ES-I3 (cell line): Measurements from ENCODE around the gene CAPN13.

Experiments used
- H3K36me3 ChIP-seq: 2 replicates; pipeline ENCODE4 v1.6.1; 2013; ENCODE audit warnings: mild to moderate bottlenecking, low read length, control low read depth, moderate library complexity; ENCODE audit not compliant: insufficient read depth
- H3K4me1 ChIP-seq: 2 replicates; pipeline ENCODE4 v1.6.1; 2013; ENCODE audit warnings: mild to moderate bottlenecking, control low read depth, low read length; ENCODE audit not compliant: insufficient read depth
- H3K9ac ChIP-seq: 2 replicates; pipeline ENCODE4 v1.6.1; 2013; ENCODE audit warnings: low read depth, mild to moderate bottlenecking, low read length, moderate library complexity
- H3K9me3 ChIP-seq: 2 replicates; pipeline ENCODE4 v1.6.1; 2013; ENCODE audit warnings: mild to moderate bottlenecking, low read length, moderate library complexity; ENCODE audit not compliant: control insufficient read depth, insufficient read depth

Gene CAPN13

GRCh38 chr2:30807249-30807648 is at the start of gene CAPN13:
TSS of gene CAPN13 (minus strand) at chr2:30807446. CDS start at chr2:30787325, 20,121 bp downstream.
- Histone ChIP-seq H3K9ac (peak within 1 kb of the TSS; percentile 37; the same call in 1 of the 2 replicates), H3K9me3 (no peaks in the 10 kb centered on the region), H3K36me3 (no peaks in the 10 kb centered on the region), H3K4me1 (peaks cover 5% of the 10 kb centered on the region; the same call in 1 of the 2 replicates)

GRCh38 chr2:30847841-30848240 is 40.6 kb upstream of the CAPN13 start:
- no peaks in the 10 kb centered on the region for H3K4me1 ChIP-seq
- H3K9ac ChIP-seq, result no peak overlapping the region
- H3K36me3 ChIP-seq, result no peaks in the 10 kb centered on the region
- H3K9me3 ChIP-seq, result no peaks in the 10 kb centered on the region

- Histone ChIP-seq H3K9ac (no peak overlapping the region), H3K36me3 (no peaks in the 10 kb centered on the region), H3K9me3 (no peaks in the 10 kb centered on the region), H3K4me1 (no peaks in the 10 kb centered on the region)
Measured at GRCh38 chr2:30847329-30847728, 40.1 kb upstream of the CAPN13 start.

- no peaks in the 10 kb centered on the region for H3K36me3 ChIP-seq
- peaks cover 7% of the 10 kb centered on the region for H3K9me3 ChIP-seq
- no peak overlapping the region for H3K9ac ChIP-seq
- H3K4me1 ChIP-seq, result no peaks in the 10 kb centered on the region
Measured at GRCh38 chr2:30828586-30828985, 21.3 kb upstream of the CAPN13 start.

- Histone ChIP-seq H3K9me3 (peaks cover 7% of the 10 kb centered on the region), H3K4me1 (no peaks in the 10 kb centered on the region), H3K9ac (no peak overlapping the region), H3K36me3 (no peaks in the 10 kb centered on the region)
Measured at GRCh38 chr2:30826916-30827315, 19.7 kb upstream of the CAPN13 start.

- Histone ChIP-seq H3K4me1 (no peaks in the 10 kb centered on the region), H3K36me3 (no peaks in the 10 kb centered on the region), H3K9me3 (peaks cover 7% of the 10 kb centered on the region), H3K9ac (no peak overlapping the region)
Measured at GRCh38 chr2:30826481-30826880, 19.2 kb upstream of the CAPN13 start.

GRCh38 chr2:30823452-30823851 is 16.2 kb upstream of the CAPN13 start:
- H3K36me3 ChIP-seq, result no peaks in the 10 kb centered on the region
- H3K9me3 ChIP-seq, result peaks cover 7% of the 10 kb centered on the region; the same call in 1 of the 2 replicates
- 0 out of 2 replicates have a peak, but pooled peaks cover 7% of the 10 kb centered on the region for H3K4me1 ChIP-seq
- no peak overlapping the region for H3K9ac ChIP-seq

- Histone ChIP-seq H3K4me1 (0 out of 2 replicates have a peak, but pooled peaks cover 7% of the 10 kb centered on the region), H3K9ac (no peak overlapping the region), H3K9me3 (no peaks in the 10 kb centered on the region; the same call in 1 of the 2 replicates), H3K36me3 (no peaks in the 10 kb centered on the region)
Measured at GRCh38 chr2:30821960-30822359, 14.7 kb upstream of the CAPN13 start.

GRCh38 chr2:30820381-30821055 is 13.3 kb upstream of the CAPN13 start:
- no peaks in the 10 kb centered on the region for H3K9me3 ChIP-seq
- H3K36me3 ChIP-seq, result no peaks in the 10 kb centered on the region
- H3K4me1 ChIP-seq, result 0 out of 2 replicates have a peak, but pooled peaks cover 7% of the 10 kb centered on the region
- no peak overlapping the region for H3K9ac ChIP-seq

- no peaks in the 10 kb centered on the region for H3K9me3 ChIP-seq
Measured at GRCh38 chr2:30809938-30810337, 2.7 kb upstream of the CAPN13 start.

GRCh38 chr2:30808695-30809094 is 1.4 kb upstream of the CAPN13 start:
- Histone ChIP-seq H3K36me3 (no peaks in the 10 kb centered on the region), H3K4me1 (peaks cover 5% of the 10 kb centered on the region; the same call in 1 of the 2 replicates), H3K9ac (no peak overlapping the region), H3K9me3 (no peaks in the 10 kb centered on the region)

More at GRCh38 chr2:30809938-30810337, 2.7 kb upstream of the CAPN13 start:
- H3K36me3 ChIP-seq, result no peaks in the 10 kb centered on the region
- H3K9ac ChIP-seq, result no peak overlapping the region
- peaks cover 5% of the 10 kb centered on the region; the same call in 1 of the 2 replicates for H3K4me1 ChIP-seq

GRCh38 chr2:30803281-30803680 is 4.0 kb downstream of the CAPN13 start:
- H3K36me3 ChIP-seq, result no peaks in the 10 kb centered on the region
- peaks cover 11% of the 10 kb centered on the region for H3K4me1 ChIP-seq
- H3K9ac ChIP-seq, result no peak overlapping the region; the same call in 1 of the 2 replicates
- no peaks in the 10 kb centered on the region for H3K9me3 ChIP-seq

GRCh38 chr2:30802611-30803010 is 4.6 kb downstream of the CAPN13 start:
- Histone ChIP-seq H3K36me3 (no peaks in the 10 kb centered on the region; the same call in 1 of the 2 replicates), H3K9me3 (no peaks in the 10 kb centered on the region), H3K9ac (no peak overlapping the region), H3K4me1 (peaks cover 18% of the 10 kb centered on the region)

- no peaks in the 10 kb centered on the region for H3K9me3 ChIP-seq
- peaks cover 22% of the 10 kb centered on the region for H3K4me1 ChIP-seq
- no peaks in the 10 kb centered on the region; the same call in 1 of the 2 replicates for H3K36me3 ChIP-seq
- H3K9ac ChIP-seq, result no peak overlapping the region
Measured at GRCh38 chr2:30801821-30802455, 5.3 kb downstream of the CAPN13 start.

- H3K9ac ChIP-seq, result no peak overlapping the region
- H3K9me3 ChIP-seq, result no peaks in the 10 kb centered on the region
- H3K4me1 ChIP-seq, result peaks cover 26% of the 10 kb centered on the region
- H3K36me3 ChIP-seq, result no peaks in the 10 kb centered on the region; the same call in 1 of the 2 replicates
Measured at GRCh38 chr2:30800159-30800558, 7.1 kb downstream of the CAPN13 start.
